Choroid plexus epithelial cell (primary cell): Measurements from ENCODE around the gene MAMLD1.

ENCODE experiments used
- DNase-seq: peaks from one replicate; pipeline ENCODE4 v3.0.0-alpha.2; 2010; ENCODE audit warnings: low read depth
- H3K4me3 ChIP-seq: 2 replicates; pipeline ENCODE4 v1.5.1; 2011; ENCODE audit warnings: low read depth, mild to moderate bottlenecking, control low read depth, low read length, moderate library complexity
- TF ChIP-seq, protein P1 (sequence below): conservative IDR thresholded peaks from 2 replicates; pipeline ENCODE4 v1.5.1; 2011; ENCODE audit warnings: low read depth, mild to moderate bottlenecking, control low read depth, inconsistent platforms, low read length, moderate library complexity

MAMLD1 gene

GRCh38 chrX:150543230-150544155 is 180.4 kb downstream of the MAMLD1 start:
- TF ChIP-seq, protein P1, sequence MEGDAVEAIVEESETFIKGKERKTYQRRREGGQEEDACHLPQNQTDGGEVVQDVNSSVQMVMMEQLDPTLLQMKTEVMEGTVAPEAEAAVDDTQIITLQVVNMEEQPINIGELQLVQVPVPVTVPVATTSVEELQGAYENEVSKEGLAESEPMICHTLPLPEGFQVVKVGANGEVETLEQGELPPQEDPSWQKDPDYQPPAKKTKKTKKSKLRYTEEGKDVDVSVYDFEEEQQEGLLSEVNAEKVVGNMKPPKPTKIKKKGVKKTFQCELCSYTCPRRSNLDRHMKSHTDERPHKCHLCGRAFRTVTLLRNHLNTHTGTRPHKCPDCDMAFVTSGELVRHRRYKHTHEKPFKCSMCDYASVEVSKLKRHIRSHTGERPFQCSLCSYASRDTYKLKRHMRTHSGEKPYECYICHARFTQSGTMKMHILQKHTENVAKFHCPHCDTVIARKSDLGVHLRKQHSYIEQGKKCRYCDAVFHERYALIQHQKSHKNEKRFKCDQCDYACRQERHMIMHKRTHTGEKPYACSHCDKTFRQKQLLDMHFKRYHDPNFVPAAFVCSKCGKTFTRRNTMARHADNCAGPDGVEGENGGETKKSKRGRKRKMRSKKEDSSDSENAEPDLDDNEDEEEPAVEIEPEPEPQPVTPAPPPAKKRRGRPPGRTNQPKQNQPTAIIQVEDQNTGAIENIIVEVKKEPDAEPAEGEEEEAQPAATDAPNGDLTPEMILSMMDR: no peak
- no peak overlapping the region for H3K4me3 ChIP-seq
- no peak for DNase-seq

- TF ChIP-seq, protein P1: peak; percentile 33
- no peak overlapping the region for H3K4me3 ChIP-seq
- peak; percentile 42 for DNase-seq
These were observed 181.2 kb downstream of the MAMLD1 start for GRCh38 chrX:150544222-150544787.

- no peak for DNase-seq
- TF ChIP-seq, protein P1: no peak
- H3K4me3 ChIP-seq: no peak overlapping the region
These were observed 182.0 kb downstream of the MAMLD1 start for GRCh38 chrX:150544835-150545770.

DNA sequence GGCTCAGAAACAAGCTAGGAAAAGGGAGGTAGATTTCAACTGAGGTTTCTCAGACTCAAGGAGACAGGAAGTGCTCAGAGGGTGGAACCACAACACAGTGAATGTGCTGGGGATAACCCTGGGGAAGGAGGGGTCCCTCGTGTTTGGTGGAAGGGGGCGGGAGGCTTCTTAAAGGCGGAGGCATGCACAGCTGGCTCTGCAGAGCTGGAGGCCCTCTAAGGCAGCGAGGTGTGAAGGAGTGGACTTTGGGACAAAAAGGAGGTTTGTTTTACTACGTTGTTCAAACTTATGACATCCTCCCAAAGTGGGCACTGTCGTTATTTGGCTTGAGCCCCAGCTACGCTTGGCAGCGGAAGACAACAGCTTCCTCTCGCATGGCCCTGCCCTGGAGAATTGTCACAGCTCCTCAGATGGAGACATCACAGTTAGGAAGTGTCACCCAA is 183.6 kb downstream of the MAMLD1 start:
- DNase-seq: peak; percentile 23
- TF ChIP-seq, protein P1: no peak
- no peak overlapping the region for H3K4me3 ChIP-seq

- TF ChIP-seq, protein P1: no peak
- peak; percentile 47 for DNase-seq
- peak overlapping the region; percentile 49 for H3K4me3 ChIP-seq
These were observed 184.4 kb downstream of the MAMLD1 start for GRCh38 chrX:150547375-150548115.

GRCh38 chrX:150548251-150548650 is 185.1 kb downstream of the MAMLD1 start:
- no peak overlapping the region for H3K4me3 ChIP-seq
- TF ChIP-seq, protein P1: no peak
- DNase-seq: no peak
